Amygdala (tissue), 56 donors: ENCODE data around the gene SLC39A11.
"Not testable (repeated sequence)": the region's sequence is repeated elsewhere in the genome, so short reads cannot be mapped to it uniquely, and the experiment has no call there.

Source experiments
- DNase-seq, 56 donors: peaks; one replicate each; lab custom pipeline; 2025; lab: John Stamatoyannopoulos, UW

The SLC39A11 gene

GRCh38 chr17:72711521-72712310, 380.8 kb downstream of the SLC39A11 start:
- no peak for DNase-seq

DNA sequence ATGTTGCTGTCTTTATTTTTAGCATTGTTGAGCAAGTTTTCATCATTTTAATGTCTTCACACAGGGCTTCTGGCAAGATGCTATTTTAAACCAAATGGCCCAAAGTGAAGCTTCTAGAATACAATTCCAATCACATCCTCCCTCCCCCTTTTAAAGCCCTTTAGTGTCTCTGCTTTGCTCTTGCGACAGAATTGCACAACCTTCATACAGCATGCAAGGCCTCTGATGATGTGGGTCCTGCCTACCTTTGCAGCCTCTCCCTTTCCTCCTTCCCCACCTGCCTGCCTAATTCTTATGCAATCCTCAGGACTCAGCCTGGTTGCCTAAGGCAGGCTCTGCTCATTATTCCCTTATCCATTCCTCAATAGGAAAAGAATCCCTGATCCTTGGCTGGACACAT, 381.7 kb downstream of the SLC39A11 start:
- DNase-seq = no peak

- no peak for DNase-seq
These were observed 382.3 kb downstream of the SLC39A11 start for GRCh38 chr17:72710202-72710601.

- not testable (repeated sequence) for DNase-seq
These were observed 383.8 kb downstream of the SLC39A11 start for GRCh38 chr17:72708682-72709081.

DNA sequence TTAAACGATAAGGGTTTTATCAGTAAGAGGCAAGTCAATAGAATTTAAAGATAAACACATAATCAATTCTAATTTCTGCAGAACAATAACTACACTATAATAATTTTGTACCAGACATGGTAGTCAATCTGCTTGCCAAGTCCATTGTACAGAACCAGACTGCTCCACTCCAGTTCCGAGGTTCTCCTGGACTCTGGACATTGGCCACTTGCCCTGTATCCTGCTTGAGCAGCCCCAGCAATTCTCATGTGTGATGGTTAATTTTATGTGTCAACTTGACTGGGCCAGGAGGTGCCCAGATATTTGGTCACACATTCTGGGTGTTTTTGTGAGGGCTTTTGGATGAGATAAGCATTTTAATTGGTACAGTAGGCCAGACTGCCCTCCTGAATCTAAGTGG, 384.6 kb downstream of the SLC39A11 start:
- DNase-seq = no peak

DNA sequence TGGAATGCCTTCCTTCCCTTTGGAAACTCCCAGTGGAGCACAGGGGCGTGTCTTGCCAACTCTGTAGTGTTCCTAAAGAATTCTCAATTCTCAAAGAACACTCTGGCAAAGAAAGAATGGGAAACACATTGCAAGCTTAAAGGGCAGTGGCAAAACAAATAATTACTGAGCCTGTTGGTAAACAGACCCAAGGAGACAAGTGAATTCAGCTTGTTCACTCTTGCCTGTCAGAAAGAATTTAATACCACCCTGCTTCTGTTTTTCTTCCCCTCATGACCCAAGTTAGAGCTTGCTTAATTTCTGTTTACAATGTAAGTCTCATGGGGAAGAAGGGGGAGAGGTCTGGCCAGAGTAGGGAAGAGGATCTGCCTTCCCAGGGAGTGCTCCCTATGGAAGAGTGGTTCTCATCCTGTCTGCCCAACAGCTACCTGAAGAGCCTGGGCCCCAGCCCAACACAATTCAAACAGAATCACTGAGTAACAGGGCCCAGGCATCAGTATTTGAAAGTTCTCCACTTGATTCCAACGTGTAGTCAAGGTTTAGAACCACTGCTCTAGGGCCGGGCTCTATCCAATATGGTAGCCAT, 386.0 kb downstream of the SLC39A11 start:
- DNase-seq = no peak

GRCh38 chr17:72705905-72706395, 386.5 kb downstream of the SLC39A11 start:
- DNase-seq = no peak

GRCh38 chr17:72702998-72703397, 389.5 kb downstream of the SLC39A11 start:
- no peak for DNase-seq

DNA sequence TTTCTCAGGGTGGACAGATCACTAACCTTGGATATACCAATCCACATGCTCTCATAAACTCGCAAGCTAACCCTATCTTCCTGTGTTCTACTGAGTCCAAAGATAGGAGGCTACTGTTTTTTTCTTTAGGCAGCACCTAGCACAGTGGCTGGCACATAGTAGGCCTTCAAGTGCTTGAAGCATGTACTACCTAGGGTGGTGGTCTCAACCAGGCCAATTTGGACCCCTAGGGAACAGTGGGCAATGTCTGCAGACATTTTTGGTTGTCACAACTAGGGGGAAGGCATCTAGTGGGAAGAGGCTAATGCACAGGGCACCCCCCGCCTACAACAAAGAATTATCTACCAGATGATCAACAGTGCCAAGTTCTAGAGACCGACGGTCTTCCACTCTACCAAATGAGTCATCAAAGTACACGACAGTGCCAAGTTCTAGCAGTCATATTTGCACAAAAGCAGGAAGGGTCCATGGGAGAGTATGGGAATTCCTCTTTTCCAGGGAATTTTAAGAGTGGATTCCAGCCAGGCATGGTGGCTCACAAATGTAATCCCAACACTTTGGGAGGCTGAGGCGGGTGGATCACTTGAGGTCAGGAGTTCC, 390.3 kb downstream of the SLC39A11 start:
- no peak for DNase-seq

DNA sequence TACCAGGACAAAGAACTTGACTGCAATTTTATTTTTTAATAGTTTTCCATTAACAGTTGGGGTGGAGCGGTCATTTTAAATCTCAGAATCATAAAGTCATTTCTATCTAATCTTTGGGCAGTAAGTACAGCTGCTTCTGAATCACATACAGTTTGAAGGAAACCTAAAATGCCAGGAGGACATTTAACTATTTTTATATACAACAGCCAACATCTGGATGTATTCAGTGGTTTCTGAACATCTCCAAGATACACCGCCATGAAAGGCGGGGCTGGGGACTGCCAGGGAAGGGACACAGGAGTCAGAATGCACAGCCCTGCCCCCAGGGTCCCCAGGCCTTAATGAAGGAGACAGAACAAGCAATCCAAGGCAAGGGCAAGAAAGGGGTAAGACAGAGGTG, 392.3 kb downstream of the SLC39A11 start:
- DNase-seq = no peak

DNA sequence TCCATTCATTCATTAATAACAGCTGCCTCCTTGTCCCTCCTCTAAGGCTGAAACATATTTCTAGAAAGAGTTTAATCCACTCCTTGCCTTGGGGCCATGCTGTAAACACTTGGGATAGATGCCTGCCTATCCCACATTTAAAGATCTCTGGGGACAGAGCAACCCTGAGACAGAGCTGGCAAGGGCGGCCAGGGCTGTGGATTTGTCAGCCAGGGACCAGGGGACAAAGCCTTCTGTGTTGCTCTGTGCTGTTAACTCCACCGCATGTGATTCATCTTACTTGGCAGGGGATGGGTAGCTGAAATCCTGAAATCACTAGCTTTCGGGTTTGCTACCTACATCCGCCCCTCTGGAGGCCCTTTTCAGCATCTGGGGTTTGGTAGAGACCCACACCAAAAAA, 392.9 kb downstream of the SLC39A11 start:
- peak in 41 of 56 donors; percentile 4 to 67 (median 34) for DNase-seq

DNA sequence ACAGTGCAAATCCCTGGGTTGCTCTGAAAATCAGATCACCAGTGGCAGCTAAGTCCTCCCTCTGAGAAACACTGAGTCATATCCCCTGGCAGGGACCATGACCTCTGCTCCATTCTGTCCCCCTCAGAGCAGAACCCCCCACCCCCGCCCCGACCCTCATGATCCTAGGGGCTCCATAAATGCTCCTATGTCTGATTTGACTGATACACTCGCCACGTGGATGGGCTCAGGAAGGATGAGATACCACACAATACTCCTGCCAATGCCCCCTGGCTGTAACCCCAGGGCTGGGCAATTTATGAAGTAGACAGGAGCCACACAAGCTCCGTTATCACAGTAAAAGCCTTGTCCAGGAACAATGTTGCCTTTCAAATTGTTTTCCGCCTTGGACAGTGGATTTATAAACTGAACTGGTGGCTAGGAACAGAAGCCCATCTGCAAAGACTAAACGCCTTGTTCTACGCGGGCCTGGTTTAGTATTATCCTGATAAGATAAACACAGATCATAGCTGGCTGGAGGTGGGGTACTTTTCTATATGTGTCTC, 394.8 kb downstream of the SLC39A11 start:
- DNase-seq = peak in 33 of 56 donors; percentile 5 to 73 (median 37)

DNA sequence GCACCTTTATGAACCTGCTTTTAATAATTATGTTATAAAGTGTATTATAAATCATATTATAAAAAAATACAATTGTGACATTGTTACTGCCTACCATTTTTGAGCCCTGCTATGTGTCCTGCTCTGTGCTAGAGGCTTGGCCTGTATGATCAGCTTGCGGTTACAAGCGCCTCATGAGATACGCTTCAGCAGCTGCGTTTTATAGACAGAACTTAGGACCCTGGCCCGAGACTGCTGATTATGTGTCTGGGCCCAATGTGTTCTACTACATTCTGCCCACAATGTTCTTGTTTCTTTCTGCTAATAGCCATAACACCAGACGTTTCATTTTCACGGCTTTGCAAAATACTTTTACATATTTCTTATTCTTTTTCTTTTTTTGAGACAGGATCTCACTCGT, 395.8 kb downstream of the SLC39A11 start:
- DNase-seq = no peak

DNA sequence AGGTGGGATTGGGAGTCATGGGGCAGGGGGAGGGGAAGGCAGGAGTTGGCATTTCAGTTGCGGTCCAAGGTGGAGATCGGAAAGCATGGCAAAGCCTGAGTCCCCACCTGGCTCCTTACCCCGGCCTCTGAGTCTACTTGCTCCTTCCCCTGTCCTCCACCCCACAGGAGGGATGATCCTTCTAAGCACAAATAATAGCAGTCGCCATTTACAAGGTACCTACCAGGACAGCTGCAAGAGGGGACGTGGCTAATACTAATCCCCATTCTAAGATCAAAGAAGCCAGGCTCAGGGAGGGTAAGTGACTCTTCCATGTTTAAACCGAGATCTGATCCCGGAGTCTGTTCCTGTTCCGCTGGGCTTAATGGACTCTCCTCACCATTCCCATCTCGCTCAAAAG, 396.3 kb downstream of the SLC39A11 start:
- no peak for DNase-seq

DNA sequence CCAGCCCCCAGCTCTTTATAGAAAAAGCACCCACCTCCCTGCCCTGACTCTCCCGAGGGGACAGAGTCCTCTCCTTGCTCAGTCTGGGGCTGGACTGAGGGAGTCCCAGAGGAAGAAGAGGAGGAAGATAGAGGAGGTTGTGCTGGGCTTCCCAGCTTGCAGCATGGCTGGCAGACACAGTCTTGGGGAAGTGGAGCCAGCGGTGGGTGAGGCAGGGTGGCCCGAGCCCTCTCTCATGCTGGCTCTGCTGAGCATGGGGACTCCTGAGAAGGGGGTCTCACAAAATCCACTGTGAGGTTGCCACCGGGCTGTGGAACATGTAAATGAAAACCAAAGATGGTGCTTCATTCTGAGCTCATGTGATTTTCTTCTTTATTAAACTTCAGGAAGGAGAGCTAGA, 398.5 kb downstream of the SLC39A11 start:
- DNase-seq = no peak

- DNase-seq = no peak
These were observed 399.2 kb downstream of the SLC39A11 start for GRCh38 chr17:72693151-72693878.

DNA sequence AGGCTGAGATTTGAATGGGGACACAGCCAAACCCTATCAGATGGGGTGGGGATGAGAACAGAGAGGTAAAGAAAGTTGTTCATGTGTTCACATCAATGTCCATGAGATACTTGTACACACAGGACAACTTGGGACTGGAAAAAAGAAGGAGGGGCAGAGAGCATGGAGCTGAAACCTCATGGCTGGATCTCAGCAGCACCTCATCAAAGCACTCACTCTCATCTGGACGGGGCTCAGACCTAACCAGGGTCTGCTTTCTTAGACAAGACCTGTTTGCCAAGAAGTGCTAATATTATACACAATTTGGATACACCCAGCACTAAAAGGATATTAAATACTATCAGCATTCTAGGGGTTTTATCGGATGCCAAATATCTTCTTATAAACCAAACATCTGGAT, 399.8 kb downstream of the SLC39A11 start:
- DNase-seq = no peak

GRCh38 chr17:72691586-72691985, 400.9 kb downstream of the SLC39A11 start:
- no peak for DNase-seq

GRCh38 chr17:72691017-72691416, 401.5 kb downstream of the SLC39A11 start:
- DNase-seq = no peak

- DNase-seq = peak in 1 of 56 donors; percentile 2
These were observed 404.6 kb downstream of the SLC39A11 start for GRCh38 chr17:72687886-72688285.
